Jurkat, Clone E6-1 (cell line): ENCODE results near the gene CALHM5.

Source experiments
- DNase-seq: peaks from one replicate; pipeline ENCODE4 v3.0.0-alpha.2; 2011; ENCODE audit warnings: low read depth, low spot score
- H3K4me3 ChIP-seq: 2 replicates; pipeline ENCODE4 v1.5.1; 2011; ENCODE audit warnings: mild to moderate bottlenecking, low read length, control low read depth, moderate library complexity

The CALHM5 gene

GRCh38 chr6:116568821-116569755 lies 57.6 kb downstream of the CALHM5 start:
- H3K4me3 ChIP-seq: no peak overlapping the region
- DNase-seq: no peak

- DNase-seq: peak; percentile 98
- peak within 1 kb of the TSS; percentile 96 for H3K4me3 ChIP-seq
Observed at GRCh38 chr6:116570856-116571682, 59.6 kb downstream of the CALHM5 start, which contains the start of gene RWDD1. Gene RWDD1 (plus strand): TSS chr6:116571504. CDS start chr6:116571583, 79 bp downstream.

GRCh38 chr6:116571683-116572000 lies 60.2 kb downstream of the CALHM5 start:
- no peak for DNase-seq
- peak overlapping the region; percentile 96 for H3K4me3 ChIP-seq

- DNase-seq: no peak
- H3K4me3 ChIP-seq: peak overlapping the region; percentile 96
Observed at GRCh38 chr6:116572162-116572561, 60.7 kb downstream of the CALHM5 start.
